ENCODE data around the gene GATA2. TPM values are rescaled to one million over a fixed set of nuclear protein-coding genes. Genes with fewer than 3 reads are reported as not detected.
A peak's percentile ranks its signal among the peaks of the same experiment; 100 is the strongest.

Gene GATA2
- polyA plus RNA-seq, 3 donors, result 0.07 to 0.36 TPM; not detected in 1

DNA sequence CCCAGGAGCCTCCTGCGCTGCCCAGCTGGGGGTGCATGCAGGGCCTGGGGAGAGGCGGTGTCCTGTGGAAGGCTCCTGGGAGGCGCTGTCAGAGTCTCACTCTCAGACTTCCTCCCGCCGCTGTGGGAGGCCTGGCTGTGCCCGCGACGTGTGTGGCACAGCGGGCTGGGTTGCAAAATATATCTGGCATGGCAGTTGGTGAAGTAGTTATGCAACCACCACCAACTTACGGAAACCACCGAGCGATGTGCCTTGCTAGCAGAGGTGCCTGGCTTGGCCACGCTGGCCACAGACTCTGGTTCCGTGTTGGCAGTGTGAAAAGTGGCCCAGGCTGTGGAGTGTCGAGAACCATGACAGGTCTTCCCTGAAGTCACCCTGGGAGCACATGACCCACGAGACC lies 30.6 kb upstream of the GATA2 start:
- no peak for TF ChIP-seq CTCF (IDR thresholded peaks at IDR 0.05)
- H2AFZ ChIP-seq (ENCODE audit: insufficient read depth, low read depth, low read length, poor library complexity, severe bottlenecking), result peak overlapping the region; percentile 75
- peak; percentile 38 to 74 (median 45) for DNase-seq
- H3K9ac ChIP-seq (ENCODE audit: insufficient read depth, low read length, poor library complexity, severe bottlenecking), result peak overlapping the region; percentile 19
- no peaks in the 10 kb centered on the region for H3K79me2 ChIP-seq (ENCODE audit: insufficient read depth, low read length)
- H3K4me1 ChIP-seq (ENCODE audit: control insufficient read depth in 1 of 2, insufficient read depth in 2 of 2, low read length in 2 of 2), result peaks cover 14 to 20% of the 10 kb centered on the region in 2 donors
- peaks cover 0 to 2% (median 0%) of the 10 kb centered on the region in 7 donors for H3K9me3 Mint-ChIP-seq
- 4% methylated on average over 10 of the region's 16 CpGs for WGBS (ENCODE audit: insufficient coverage)
- no peak overlapping the region for H3K4me3 ChIP-seq (replicated peaks in 1 of 3; ENCODE audit: low read depth in 2 of 3, low read length in 3 of 3)
- no peak overlapping the region for H3K27ac ChIP-seq (ENCODE audit: low read depth in 1 of 2, low read length in 2 of 2)
- intact Hi-C loops (cut with micrococcal nuclease), result no loop called here
- no peaks in the 10 kb centered on the region for H3K27me3 ChIP-seq (ENCODE audit: control insufficient read depth in 2 of 2, insufficient read depth in 2 of 2, low read length in 2 of 2)
- no peaks in the 10 kb centered on the region for H3K36me3 Mint-ChIP-seq
- no peaks in the 10 kb centered on the region for H3K36me3 ChIP-seq (replicated peaks in 1 of 2; ENCODE audit: control insufficient read depth in 1 of 2, insufficient read depth in 2 of 2, low read length in 2 of 2)
- peak overlapping the region; percentile 6 to 64 for H3K4me3 Mint-ChIP-seq
- peak overlapping the region; percentile 49 for H3K4me2 ChIP-seq (replicated peaks; ENCODE audit: extremely low read depth, low read length, poor library complexity, severe bottlenecking)
- no peaks in the 10 kb centered on the region for H4K20me1 ChIP-seq (ENCODE audit: insufficient read depth, low read length)
- peaks cover 0 to 6% (median 2%) of the 10 kb centered on the region in 3 donors for H3K27me3 Mint-ChIP-seq (ENCODE audit: low read depth in 3 of 3)
- peak overlapping the region in 2 of 7 donors; percentile 54 to 61 for H3K27ac Mint-ChIP-seq
- H3K9me3 ChIP-seq (replicated peaks in 1 of 2; ENCODE audit: control insufficient read depth in 1 of 2, insufficient read depth in 1 of 2, low read length in 2 of 2), result no peaks in the 10 kb centered on the region
- peaks cover 26% of the 10 kb centered on the region for H3K4me1 Mint-ChIP-seq

GRCh38 chr3:128521715-128522114 lies 28.7 kb upstream of the GATA2 start:
- H3K4me3 ChIP-seq (replicated peaks in 1 of 3; ENCODE audit: low read depth in 2 of 3, low read length in 3 of 3), result no peak overlapping the region
- no peaks in the 10 kb centered on the region for H3K79me2 ChIP-seq (ENCODE audit: insufficient read depth, low read length)
- peaks cover 0 to 6% (median 3%) of the 10 kb centered on the region in 3 donors for H3K27me3 Mint-ChIP-seq (ENCODE audit: low read depth in 3 of 3)
- no peak overlapping the region for H2AFZ ChIP-seq (ENCODE audit: insufficient read depth, low read depth, low read length, poor library complexity, severe bottlenecking)
- H3K9me3 Mint-ChIP-seq, result peaks cover 0 to 2% (median 0%) of the 10 kb centered on the region in 7 donors
- H3K9me3 ChIP-seq (replicated peaks in 1 of 2; ENCODE audit: control insufficient read depth in 1 of 2, insufficient read depth in 1 of 2, low read length in 2 of 2), result no peaks in the 10 kb centered on the region
- intact Hi-C loops (cut with micrococcal nuclease), result no loop called here
- H3K36me3 Mint-ChIP-seq, result no peaks in the 10 kb centered on the region
- H3K27me3 ChIP-seq (ENCODE audit: control insufficient read depth in 2 of 2, insufficient read depth in 2 of 2, low read length in 2 of 2), result no peaks in the 10 kb centered on the region
- TF ChIP-seq CTCF (IDR thresholded peaks at IDR 0.05), result no peak
- H3K4me1 ChIP-seq (ENCODE audit: control insufficient read depth in 1 of 2, insufficient read depth in 2 of 2, low read length in 2 of 2), result peaks cover 14 to 20% of the 10 kb centered on the region in 2 donors
- no peak overlapping the region for H3K27ac Mint-ChIP-seq
- peaks cover 27% of the 10 kb centered on the region for H3K4me1 Mint-ChIP-seq
- H4K20me1 ChIP-seq (ENCODE audit: insufficient read depth, low read length), result no peaks in the 10 kb centered on the region
- no peak overlapping the region for H3K4me2 ChIP-seq (replicated peaks; ENCODE audit: extremely low read depth, low read length, poor library complexity, severe bottlenecking)
- no peak overlapping the region for H3K4me3 Mint-ChIP-seq
- no peak overlapping the region for H3K9ac ChIP-seq (ENCODE audit: insufficient read depth, low read length, poor library complexity, severe bottlenecking)
- DNase-seq, result no peak
- no peak overlapping the region for H3K27ac ChIP-seq (ENCODE audit: low read depth in 1 of 2, low read length in 2 of 2)
- no CpG with 5 or more reads among the region's 1 CpG for WGBS (ENCODE audit: insufficient coverage)
- no peaks in the 10 kb centered on the region for H3K36me3 ChIP-seq (replicated peaks in 1 of 2; ENCODE audit: control insufficient read depth in 1 of 2, insufficient read depth in 2 of 2, low read length in 2 of 2)

Data from CD14-positive monocyte (primary cell).